Astrocyte (in vitro differentiated cells and primary cell): ENCODE results near the gene SPDEF.

ENCODE experiments used
- EZH2 ChIP-seq: IDR thresholded peaks from 2 replicates; pipeline ENCODE4 v1.6.1; 2012; ENCODE audit warnings: mild to moderate bottlenecking, low read length, inconsistent platforms; ENCODE audit not compliant: insufficient read depth
- TF ChIP-seq, protein P1 (sequence below): IDR thresholded peaks from 2 replicates; pipeline ENCODE4 v1.5.1; 2011; ENCODE audit warnings: low read depth, mild to moderate bottlenecking, inconsistent platforms, low read length, moderate library complexity; ENCODE audit not compliant: insufficient read depth

DNA sequence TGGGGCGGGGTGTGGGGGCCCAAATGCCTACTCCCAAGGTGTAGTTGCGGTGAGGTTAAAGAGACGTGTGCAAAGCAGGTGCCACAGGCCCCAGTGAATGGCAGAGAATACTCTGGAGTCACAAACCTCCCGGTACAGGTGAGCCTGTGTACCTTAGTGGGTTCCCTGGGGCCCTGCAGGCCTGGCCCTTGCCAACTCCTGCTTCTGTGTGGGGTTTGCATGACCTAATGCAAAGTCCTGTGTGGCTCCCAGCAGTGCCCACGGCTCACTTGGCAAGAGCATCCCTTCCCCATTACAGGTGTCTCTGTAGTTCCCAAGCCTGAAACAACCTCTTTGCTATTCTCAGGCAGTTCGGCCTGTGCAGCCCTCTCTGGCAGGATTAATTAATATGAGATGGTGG is 17.5 kb downstream of the SPDEF start:
- TF ChIP-seq, protein P1, sequence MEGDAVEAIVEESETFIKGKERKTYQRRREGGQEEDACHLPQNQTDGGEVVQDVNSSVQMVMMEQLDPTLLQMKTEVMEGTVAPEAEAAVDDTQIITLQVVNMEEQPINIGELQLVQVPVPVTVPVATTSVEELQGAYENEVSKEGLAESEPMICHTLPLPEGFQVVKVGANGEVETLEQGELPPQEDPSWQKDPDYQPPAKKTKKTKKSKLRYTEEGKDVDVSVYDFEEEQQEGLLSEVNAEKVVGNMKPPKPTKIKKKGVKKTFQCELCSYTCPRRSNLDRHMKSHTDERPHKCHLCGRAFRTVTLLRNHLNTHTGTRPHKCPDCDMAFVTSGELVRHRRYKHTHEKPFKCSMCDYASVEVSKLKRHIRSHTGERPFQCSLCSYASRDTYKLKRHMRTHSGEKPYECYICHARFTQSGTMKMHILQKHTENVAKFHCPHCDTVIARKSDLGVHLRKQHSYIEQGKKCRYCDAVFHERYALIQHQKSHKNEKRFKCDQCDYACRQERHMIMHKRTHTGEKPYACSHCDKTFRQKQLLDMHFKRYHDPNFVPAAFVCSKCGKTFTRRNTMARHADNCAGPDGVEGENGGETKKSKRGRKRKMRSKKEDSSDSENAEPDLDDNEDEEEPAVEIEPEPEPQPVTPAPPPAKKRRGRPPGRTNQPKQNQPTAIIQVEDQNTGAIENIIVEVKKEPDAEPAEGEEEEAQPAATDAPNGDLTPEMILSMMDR, result no peak
- TF ChIP-seq EZH2, result no peak
